Uterus (tissue), 4 donors: ENCODE data around the gene DIPK1A. TPM values are rescaled to one million over a fixed set of nuclear protein-coding genes. Genes with fewer than 3 reads are reported as not detected.

Experiments used
- DNase-seq, 2 donors: peaks; one replicate each; pipeline ENCODE4 v3.0.0-alpha.2; 2019 to 2020
- H3K27ac ChIP-seq, 2 donors: fragments of 200-600 bp; sonication (generic); 1 replicate in 1 of 2; 2 replicates in 1 of 2; pipeline ENCODE4 v1.5.1; 2016 to 2018
- H3K27me3 ChIP-seq, 2 donors: fragments of 200-600 bp; sonication (generic); one replicate each; pipeline ENCODE4 v1.5.1; 2018 to 2019; ENCODE audit warnings: control low read depth in 1 of 2
- H3K36me3 ChIP-seq, 2 donors: fragments of 200-600 bp; sonication (generic); one replicate each; pipeline ENCODE4 v1.5.1; 2019; ENCODE audit warnings: control low read depth in 1 of 2
- H3K4me1 ChIP-seq, 2 donors: fragments of 200-600 bp; sonication (generic); one replicate each; pipeline ENCODE4 v1.5.1; 2018 to 2019; ENCODE audit warnings: control low read depth in 1 of 2
- H3K4me3 ChIP-seq, 2 donors: fragments of 200-600 bp; sonication (generic); 1 replicate in 1 of 2; 2 replicates in 1 of 2; pipeline ENCODE4 v1.5.1; 2018 to 2019; ENCODE audit warnings: mild to moderate bottlenecking in 1 of 2
- H3K9me3 ChIP-seq, 2 donors: fragments of 200-600 bp; sonication (generic); one replicate each; pipeline ENCODE4 v1.5.1; 2019; ENCODE audit warnings: control low read depth in 1 of 2
- CTCF ChIP-seq, 4 experiments: fragments of 200-600 bp in 2 of 4; fragments of 450-650 bp in 2 of 4; sonication (generic) in 2 of 4; IDR thresholded peaks; one replicate each; pipeline ENCODE4 v1.5.1; 2016 to 2019; ENCODE audit warnings: antibody characterized with exemption in 4 of 4, mild to moderate bottlenecking in 2 of 4, moderate library complexity in 1 of 4
- POLR2A ChIP-seq, 2 donors: fragments of 450-650 bp; IDR thresholded peaks; one replicate each; pipeline ENCODE4 v1.6.1; 2016; ENCODE audit warnings: antibody characterized with exemption in 2 of 2, mild to moderate bottlenecking in 1 of 2, moderate library complexity in 1 of 2
- intact Hi-C: fragments of 100-400 bp; cut with DNase I; formaldehyde crosslinking; loops from one replicate; pipeline ENCODE4 v1.15.1; 2023; ENCODE audit warnings: low total_unique reads
- total RNA-seq, 4 donors: library from RNA; depleted of rRNA in 3 of 4; stranded (reverse); fragments of >200 nt in 3 of 4; gene quantifications; one replicate each; pipeline versions ENCODE4 v1.1.0 to v1.2.4, GENCODE V29; 2014 to 2023
- donor health status: DM: yes; HTN: yes; CAD: no.

DIPK1A gene
- total RNA-seq, 4 donors from 2014 or later = 15.5 to 28.4 (median 20.8) TPM

DNA sequence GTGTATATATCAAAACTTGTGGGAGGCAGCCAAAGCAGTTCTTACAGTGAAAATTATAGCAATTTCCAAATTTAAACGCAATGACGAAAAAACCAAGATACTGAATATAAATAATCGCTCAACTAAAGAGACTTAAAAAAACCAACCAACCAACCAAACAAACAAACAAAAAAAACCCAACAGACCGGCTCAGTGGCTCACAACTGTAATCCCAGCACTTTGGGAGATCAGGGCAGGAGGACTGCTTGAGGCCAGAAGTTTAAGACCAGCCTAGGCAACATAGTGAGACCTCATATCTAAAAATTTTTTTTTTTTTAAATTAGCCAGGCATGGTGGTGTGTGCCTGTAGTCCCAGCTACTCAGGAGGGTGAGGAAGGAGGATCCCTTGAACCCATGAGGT lies 106.0 kb downstream of the DIPK1A start:
- Histone ChIP-seq H3K4me3 (no peak overlapping the region), H3K4me1 (no peaks in the 10 kb centered on the region), H3K27ac (no peak overlapping the region), H3K9me3 (no peaks in the 10 kb centered on the region), H3K36me3 (no peaks in the 10 kb centered on the region), H3K27me3 (no peaks in the 10 kb centered on the region)
- intact Hi-C loops = loop anchor here (10.0 kb wide), 1 partner anchor 140 kb away; no protein-coding TSS in a partner anchor
- DNase-seq = no peak
- TF ChIP-seq CTCF (IDR thresholded peaks at IDR 0.05) (no peak), POLR2A (IDR thresholded peaks at IDR 0.05) (no peak)

DNA sequence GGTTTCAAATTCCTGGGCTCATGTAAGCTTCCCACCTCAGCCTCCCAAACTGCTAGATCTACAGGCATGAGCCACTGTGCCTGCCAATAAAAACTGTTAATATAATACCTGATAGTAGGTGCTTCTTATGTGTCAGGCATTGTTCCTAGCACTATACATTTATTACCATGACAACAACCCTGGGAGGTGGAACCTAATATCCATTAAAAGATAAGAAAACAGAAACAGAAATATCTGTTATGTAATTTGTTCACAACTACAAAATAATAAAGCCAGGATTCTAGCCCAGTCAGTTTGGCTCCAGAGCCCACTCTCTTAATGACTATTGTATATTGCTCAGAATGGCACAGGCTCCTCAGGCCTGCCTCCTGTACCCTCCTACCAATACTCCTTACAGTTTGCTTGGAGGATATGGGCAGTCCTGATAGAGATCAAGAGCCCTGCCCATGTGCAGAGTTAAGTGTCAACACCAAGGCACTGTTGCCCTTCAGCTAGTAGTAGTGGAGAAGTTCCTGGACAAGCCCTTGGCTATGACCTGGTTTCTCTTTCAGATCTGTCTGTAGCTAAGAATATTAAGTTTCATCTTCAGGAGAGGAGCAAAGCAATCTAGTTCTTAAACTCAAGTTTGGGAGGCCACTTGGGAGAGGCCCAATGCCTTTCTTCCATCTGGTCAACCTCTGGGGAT lies 107.0 kb downstream of the DIPK1A start:
- Histone ChIP-seq H3K27ac (no peak overlapping the region), H3K27me3 (no peaks in the 10 kb centered on the region), H3K9me3 (no peaks in the 10 kb centered on the region), H3K36me3 (no peaks in the 10 kb centered on the region), H3K4me1 (no peaks in the 10 kb centered on the region), H3K4me3 (no peak overlapping the region)
- intact Hi-C loops = loop anchor here (10.0 kb wide), 1 partner anchor 141 kb away; no protein-coding TSS in a partner anchor
- no peak for DNase-seq
- no peak for TF ChIP-seq CTCF (IDR thresholded peaks at IDR 0.05)
- TF ChIP-seq POLR2A (IDR thresholded peaks at IDR 0.05) = no peak

DNA sequence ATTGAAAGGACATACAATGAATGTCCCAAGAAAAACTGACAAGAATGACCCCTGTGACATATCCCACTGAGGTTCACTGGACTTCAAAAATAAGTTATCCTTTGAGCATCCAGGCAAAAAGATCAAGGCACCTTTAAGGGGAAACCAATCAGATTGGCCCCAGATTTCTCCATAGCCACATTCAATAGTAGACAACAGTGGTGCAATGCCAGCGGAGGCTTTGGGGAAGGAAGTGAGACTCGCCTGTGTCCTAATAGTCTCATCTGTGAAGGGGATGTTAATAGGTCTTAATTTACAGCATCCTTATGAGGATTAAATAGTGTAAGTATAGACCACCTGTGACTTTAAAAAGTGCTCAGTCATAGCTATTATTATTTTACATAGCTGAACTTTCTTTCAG lies 108.0 kb downstream of the DIPK1A start:
- Histone ChIP-seq H3K4me1 (no peaks in the 10 kb centered on the region), H3K9me3 (no peaks in the 10 kb centered on the region), H3K27ac (no peak overlapping the region), H3K4me3 (no peak overlapping the region), H3K36me3 (no peaks in the 10 kb centered on the region), H3K27me3 (no peaks in the 10 kb centered on the region)
- TF ChIP-seq POLR2A (IDR thresholded peaks at IDR 0.05) (no peak), CTCF (IDR thresholded peaks at IDR 0.05) (no peak)
- no peak for DNase-seq
- intact Hi-C loops = loop anchor here (10.0 kb wide), 1 partner anchor 142 kb away; no protein-coding TSS in a partner anchor

DNA sequence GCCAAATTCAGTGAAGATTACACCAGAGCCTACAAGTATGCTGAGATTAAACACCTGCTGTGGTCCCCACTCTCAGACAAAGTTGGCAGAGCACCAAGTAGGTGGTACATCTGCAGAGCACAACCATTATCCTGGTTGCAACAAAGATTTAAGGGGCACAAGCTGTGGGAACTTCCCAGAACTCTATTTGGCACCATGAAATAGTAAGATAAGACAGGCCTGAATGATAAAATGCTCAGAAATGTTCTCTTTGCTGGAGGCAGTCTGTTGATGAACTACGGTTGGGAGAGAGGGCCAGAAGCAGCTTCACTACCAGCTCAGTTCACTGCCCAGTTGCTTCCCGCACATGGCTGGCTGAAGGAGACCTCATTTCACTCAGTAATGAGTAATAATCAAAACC lies 109.5 kb downstream of the DIPK1A start:
- DNase-seq = no peak
- Histone ChIP-seq H3K27me3 (no peaks in the 10 kb centered on the region), H3K27ac (peak overlapping the region in 1 of 2 donors; percentile 7), H3K4me3 (no peak overlapping the region), H3K9me3 (no peaks in the 10 kb centered on the region), H3K36me3 (no peaks in the 10 kb centered on the region), H3K4me1 (no peaks in the 10 kb centered on the region)
- intact Hi-C loops = loop anchor here (10.0 kb wide), 1 partner anchor 143 kb away; no protein-coding TSS in a partner anchor
- TF ChIP-seq POLR2A (IDR thresholded peaks at IDR 0.05) (no peak), CTCF (IDR thresholded peaks at IDR 0.05) (no peak)

DNA sequence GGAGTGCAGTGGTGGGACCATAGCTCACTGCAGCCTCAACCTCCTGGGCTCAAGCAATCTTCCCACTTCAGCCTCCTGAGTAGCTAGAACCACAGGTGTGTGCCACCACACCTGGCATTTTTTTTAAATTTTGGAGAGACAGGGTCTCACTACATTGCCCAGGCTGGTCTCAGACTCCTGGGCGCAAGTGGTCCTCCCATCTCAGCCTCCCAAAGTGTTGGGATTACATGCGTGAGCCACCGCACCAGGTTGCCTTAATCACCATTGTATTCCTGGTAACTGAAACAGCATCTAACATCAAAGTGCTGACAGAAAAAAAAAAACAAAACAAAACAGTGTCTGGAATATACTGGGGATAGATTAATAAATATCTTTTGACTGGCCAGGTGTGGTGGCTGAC lies 111.2 kb downstream of the DIPK1A start:
- no peaks in the 10 kb centered on the region for H3K9me3 ChIP-seq
- intact Hi-C loops = loop anchor here (10.0 kb wide), 1 partner anchor 145 kb away; no protein-coding TSS in a partner anchor
- no peaks in the 10 kb centered on the region for H3K27me3 ChIP-seq
- H3K4me3 ChIP-seq = no peak overlapping the region
- TF ChIP-seq POLR2A (IDR thresholded peaks at IDR 0.05) = no peak
- no peak for TF ChIP-seq CTCF (IDR thresholded peaks at IDR 0.05)
- no peak overlapping the region for H3K27ac ChIP-seq
- no peaks in the 10 kb centered on the region for H3K4me1 ChIP-seq
- H3K36me3 ChIP-seq = no peaks in the 10 kb centered on the region
- DNase-seq = no peak
